ENCODE results near the gene CIDEA.

The CIDEA gene

GRCh38 chr18:12276736-12277554 is 22.8 kb downstream of the CIDEA start:
- DNase-seq: no peak

- DNase-seq: no peak
These were observed 24.1 kb downstream of the CIDEA start for GRCh38 chr18:12278215-12278671.

- DNase-seq: no peak
These were observed 24.9 kb downstream of the CIDEA start for GRCh38 chr18:12278741-12279682.

DNA sequence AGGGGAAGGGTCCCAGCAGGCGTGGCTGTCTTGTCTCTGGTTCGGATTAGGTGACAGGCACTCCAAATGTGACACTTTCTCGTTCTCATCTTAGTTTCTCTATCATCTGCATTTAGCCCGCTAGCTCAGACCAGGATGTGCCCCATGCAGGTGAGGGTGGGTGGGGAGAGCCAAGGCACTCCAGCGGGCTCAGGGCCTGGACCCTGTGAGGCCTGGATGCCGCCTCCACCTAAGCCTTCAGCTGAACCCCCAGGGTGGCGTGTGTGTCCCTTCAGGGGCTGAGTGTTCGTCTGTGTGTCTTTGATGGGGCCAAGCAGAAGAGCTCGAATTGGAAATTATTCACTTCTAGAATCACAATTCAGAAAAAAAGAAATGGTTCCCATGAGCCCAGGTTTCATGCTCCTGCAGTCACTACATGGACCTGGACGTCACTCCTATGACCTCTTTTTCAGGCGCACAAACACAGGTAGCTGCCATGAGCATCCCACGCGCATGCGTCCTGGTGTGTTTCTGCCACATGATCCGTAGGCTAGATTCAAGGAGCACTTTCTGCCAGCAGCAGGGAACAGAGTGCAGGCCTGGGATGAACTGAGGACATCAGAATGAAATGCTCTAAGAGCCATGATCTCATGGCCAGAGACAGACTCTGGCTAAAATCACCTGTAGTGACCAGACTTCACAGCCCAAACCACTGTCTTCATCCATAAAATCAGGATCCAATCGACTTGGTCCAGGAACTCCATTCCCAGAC is 25.8 kb downstream of the CIDEA start:
- no peak for DNase-seq

DNA sequence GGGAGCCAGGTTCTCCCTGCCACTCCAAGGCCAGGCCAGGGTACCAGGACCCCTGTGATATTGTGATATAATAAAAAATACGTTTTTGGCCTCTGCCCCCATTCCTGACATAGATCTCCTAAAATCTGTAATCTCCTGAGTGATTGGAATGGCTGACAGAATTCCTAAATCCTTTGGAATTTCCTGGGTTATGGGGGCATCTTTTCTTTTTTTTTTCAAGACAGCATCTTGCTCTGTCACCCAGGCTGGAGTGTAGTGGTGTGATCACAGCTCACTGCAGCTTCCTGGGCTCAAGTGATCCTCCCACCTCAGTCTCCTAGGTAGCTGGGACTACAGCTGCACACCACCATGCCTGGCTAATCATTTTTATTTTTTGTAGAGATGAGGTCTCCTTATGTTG is 27.7 kb downstream of the CIDEA start:
- DNase-seq: no peak

DNA sequence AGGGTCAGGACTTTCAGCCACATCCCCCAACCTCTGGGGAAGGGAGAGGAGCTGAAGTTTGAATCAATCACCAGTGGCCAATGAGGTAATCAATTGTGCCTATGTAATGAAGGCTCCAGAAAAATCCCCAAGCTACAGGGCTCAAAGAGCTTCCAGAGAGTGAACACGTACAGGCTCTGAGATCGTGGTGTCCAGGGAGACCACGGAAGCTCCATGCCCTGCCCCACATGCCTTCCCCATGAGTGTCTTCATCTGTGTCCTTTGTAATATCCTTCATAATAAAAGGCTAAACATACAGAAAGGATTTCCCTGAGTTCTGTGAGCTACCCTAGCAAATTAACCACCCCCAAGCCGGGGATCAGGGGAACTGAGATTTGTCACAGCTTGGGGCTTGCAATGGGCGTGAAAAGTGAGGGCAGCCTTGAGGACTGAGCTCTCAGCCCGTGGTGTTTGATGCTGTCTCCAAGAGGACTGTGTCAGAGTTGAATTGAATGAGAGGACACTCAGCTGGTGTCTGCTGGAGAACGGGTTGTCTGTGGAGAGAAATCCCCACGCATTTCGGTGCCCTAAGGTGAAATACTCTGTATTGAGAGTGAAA is 28.4 kb downstream of the CIDEA start:
- no peak for DNase-seq

GRCh38 chr18:12283256-12283655 is 29.1 kb downstream of the CIDEA start:
- DNase-seq: no peak

GRCh38 chr18:12283666-12284065 is 29.5 kb downstream of the CIDEA start:
- no peak for DNase-seq

GRCh38 chr18:12287131-12287681 is 33.0 kb downstream of the CIDEA start:
- DNase-seq: no peak

- no peak for DNase-seq
These were observed 33.7 kb downstream of the CIDEA start for GRCh38 chr18:12287684-12288402.

- DNase-seq: no peak
These were observed 34.2 kb downstream of the CIDEA start for GRCh38 chr18:12288403-12288755.

GRCh38 chr18:12290086-12290485 is 35.9 kb downstream of the CIDEA start:
- no peak for DNase-seq

DNA sequence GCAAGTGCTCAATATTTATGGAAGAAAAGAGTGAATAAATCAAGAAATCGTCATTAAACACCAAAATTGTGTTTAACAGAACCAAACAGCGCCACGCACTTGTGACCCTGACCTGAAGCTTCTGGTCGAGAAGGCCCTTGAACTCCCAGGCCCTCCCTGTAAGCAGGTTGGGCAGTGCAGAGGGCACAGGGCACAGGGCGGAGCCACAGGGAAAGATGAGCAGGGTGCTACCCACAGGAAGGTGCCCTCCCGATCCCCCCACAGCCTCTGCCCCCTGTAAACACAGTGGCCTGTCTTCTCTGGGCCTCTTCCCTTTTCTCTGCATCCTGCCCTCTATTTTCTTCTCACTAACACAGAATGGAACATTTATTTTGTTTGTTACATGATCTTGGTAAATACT is 37.0 kb downstream of the CIDEA start:
- DNase-seq: no peak

GRCh38 chr18:12291690-12292089 is 37.5 kb downstream of the CIDEA start:
- no peak for DNase-seq

- DNase-seq: no peak
These were observed 39.7 kb downstream of the CIDEA start for GRCh38 chr18:12293831-12294230.

DNA sequence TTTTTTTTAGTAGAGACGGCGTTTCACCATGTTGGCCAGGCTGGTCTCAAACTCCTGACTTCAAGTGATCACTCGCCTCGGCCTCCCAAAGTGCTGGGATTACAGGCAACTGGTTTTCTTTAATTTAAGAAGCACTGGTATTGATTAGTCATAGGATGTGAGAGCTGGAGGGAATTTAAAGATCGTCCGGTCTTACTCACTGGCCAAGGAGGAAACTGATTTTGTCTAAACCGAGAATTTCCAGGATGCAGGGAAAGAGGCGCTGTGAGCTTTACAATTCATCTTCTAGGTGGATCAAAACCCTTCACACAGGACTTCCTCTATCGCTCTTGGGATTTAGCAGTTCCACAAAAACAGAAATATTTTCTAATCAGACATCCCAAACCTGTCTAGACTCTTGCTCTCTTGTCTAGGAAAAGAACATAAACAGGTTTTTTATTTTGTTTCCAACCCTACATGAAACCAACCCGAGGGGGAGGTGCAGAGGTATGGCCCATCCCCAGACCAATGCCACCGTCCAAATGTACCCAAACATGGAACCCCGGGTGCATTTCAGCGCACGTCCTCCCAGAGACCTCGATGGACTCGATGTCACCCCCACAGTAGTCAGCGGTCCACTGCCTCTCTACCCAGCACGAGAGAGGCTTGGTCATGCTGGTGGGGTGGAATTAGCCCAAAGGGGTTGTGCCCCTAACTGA is 41.4 kb downstream of the CIDEA start:
- no peak for DNase-seq

DNA sequence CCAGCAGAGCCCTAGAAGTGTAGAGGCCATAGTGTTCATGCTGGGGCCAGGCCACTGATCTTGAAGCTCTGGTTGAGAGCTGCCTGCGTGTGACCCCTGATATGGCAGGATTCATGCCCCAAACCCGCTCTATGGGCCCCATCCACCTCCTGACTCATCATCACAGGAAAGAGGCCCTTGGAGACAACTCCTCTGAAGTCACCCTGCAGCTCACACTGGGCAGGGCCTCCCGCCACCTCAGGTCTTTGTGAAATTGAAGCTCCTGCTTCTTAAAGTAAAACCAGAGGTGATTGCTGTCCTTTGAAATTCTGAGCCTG is 41.9 kb downstream of the CIDEA start:
- DNase-seq: no peak

DNA sequence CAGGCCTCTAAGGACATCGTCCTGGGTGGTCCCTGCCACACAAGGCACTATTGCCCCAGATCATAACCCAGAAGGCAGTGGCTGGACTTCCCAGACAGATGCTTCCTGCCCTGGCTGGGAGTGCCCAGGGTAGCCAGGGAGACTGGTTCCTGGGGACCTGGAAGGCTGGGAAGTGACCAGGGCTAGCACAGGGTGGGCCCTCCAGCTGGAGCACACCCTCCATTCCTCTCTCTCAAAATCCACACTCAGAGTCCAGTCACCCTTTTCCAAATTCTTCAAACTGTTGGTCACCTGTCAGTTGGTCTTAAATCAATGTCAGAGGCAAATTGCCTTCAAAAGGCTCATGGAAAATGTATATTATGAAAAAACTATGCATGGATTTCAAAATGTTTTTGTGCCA is 42.3 kb downstream of the CIDEA start:
- no peak for DNase-seq

- DNase-seq: no peak
These were observed 45.7 kb downstream of the CIDEA start for GRCh38 chr18:12299862-12300261.

GRCh38 chr18:12301263-12302005 is 47.3 kb downstream of the CIDEA start:
- no peak for DNase-seq

All from stimulated activated CD4-positive, alpha-beta T cell treated with anti-CD3 and anti-CD28 coated beads, Interleukin-1b, Interleukin-23, amount 100 ng/mL, for 48 hours (primary cell).